OCI-LY1 (cell line): ENCODE results near the gene DMRTB1.

ENCODE experiments used
- H2AFZ ChIP-seq: fragments of 200-600 bp; sonication (generic), shearing (Covaris generic); 2 replicates; pipeline ENCODE4 v1.6.0; 2014; ENCODE audit warnings: antibody characterized with exemption, mild to moderate bottlenecking, low read length
- H3F3A ChIP-seq: fragments of 200-600 bp; sonication (generic), shearing (Covaris generic); 2 replicates; pipeline ENCODE4 v1.6.0; 2014; ENCODE audit warnings: mild to moderate bottlenecking, antibody characterized with exemption, low read length, moderate library complexity; ENCODE audit not compliant: insufficient read depth
- H3K27ac ChIP-seq: fragments of 200-600 bp; sonication (generic); 2 replicates; pipeline ENCODE4 v1.5.1; 2014; ENCODE audit warnings: low read length, mixed run types, mild to moderate bottlenecking, low read depth; ENCODE audit not compliant: poor library complexity, severe bottlenecking
- H3K27me3 ChIP-seq: fragments of 200-600 bp; sonication (generic); 2 replicates; pipeline ENCODE4 v1.6.0; 2014; ENCODE audit warnings: antibody characterized with exemption, mild to moderate bottlenecking, low read length, moderate library complexity; ENCODE audit not compliant: insufficient read depth
- H3K36me3 ChIP-seq: fragments of 200-600 bp; sonication (generic); 2 replicates; pipeline ENCODE4 v1.6.1; 2014; ENCODE audit warnings: mild to moderate bottlenecking, antibody characterized with exemption, low read length, moderate library complexity, mixed read lengths; ENCODE audit not compliant: insufficient read depth
- H3K4me1 ChIP-seq: fragments of 200-600 bp; sonication (generic); 2 replicates; pipeline ENCODE4 v1.5.1; 2014; ENCODE audit warnings: mild to moderate bottlenecking, low read length, moderate library complexity; ENCODE audit not compliant: insufficient read depth, severe bottlenecking
- H3K4me2 ChIP-seq: fragments of 200-600 bp; sonication (generic), shearing (Covaris generic); 2 replicates; pipeline ENCODE4 v1.6.1; 2014; ENCODE audit warnings: low read length
- H3K4me3 ChIP-seq: fragments of 200-600 bp; sonication (generic); 2 replicates; pipeline ENCODE4 v1.5.1; 2014; ENCODE audit warnings: low read length, low read depth, mild to moderate bottlenecking, mixed read lengths; ENCODE audit not compliant: poor library complexity, severe bottlenecking
- H3K79me2 ChIP-seq: fragments of 200-600 bp; shearing (Covaris generic); 2 replicates; pipeline ENCODE4 v1.6.1; 2016; ENCODE audit warnings: mixed run types, low read length, mixed read lengths; ENCODE audit not compliant: insufficient read depth
- H3K9ac ChIP-seq: fragments of 200-600 bp; sonication (generic), shearing (Covaris generic); 2 replicates; pipeline ENCODE4 v1.6.1; 2014; ENCODE audit warnings: mild to moderate bottlenecking, low read length, mixed read lengths
- H3K9me2 ChIP-seq: fragments of 200-600 bp; sonication (generic), shearing (Covaris generic); 2 replicates; pipeline ENCODE4 v1.6.1; 2014; ENCODE audit warnings: low read depth, mild to moderate bottlenecking, low read length, mixed read lengths
- H3K9me3 ChIP-seq: fragments of 200-600 bp; shearing (Covaris generic); 2 replicates; pipeline ENCODE4 v1.6.1; 2014; ENCODE audit warnings: low read length, mixed read lengths
- H4K20me1 ChIP-seq: fragments of 200-600 bp; sonication (generic), shearing (Covaris generic); 2 replicates; pipeline ENCODE4 v1.6.0; 2016; ENCODE audit warnings: mild to moderate bottlenecking, low read length; ENCODE audit not compliant: insufficient read depth
- EZH2 ChIP-seq: fragments of 200-600 bp; sonication (generic), shearing (Covaris generic); IDR thresholded peaks from 2 replicates; pipeline ENCODE4 v1.8.0; 2017; ENCODE audit warnings: borderline replicate concordance, mixed run types, mild to moderate bottlenecking, antibody characterized with exemption, low read length, moderate library complexity, mixed read lengths
- TF ChIP-seq, protein P1 (sequence below): fragments of 200-600 bp; sonication (generic), shearing (Covaris generic); IDR thresholded peaks from 2 replicates; pipeline ENCODE4 v1.5.1; 2017; ENCODE audit warnings: mild to moderate bottlenecking, antibody characterized with exemption, low read length, moderate library complexity, mixed read lengths

Gene DMRTB1

GRCh38 chr1:53442299-53442698 is 16.9 kb upstream of the DMRTB1 start:
- Histone ChIP-seq H3F3A (no peaks in the 10 kb centered on the region), H2AFZ (no peak overlapping the region), H3K36me3 (no peaks in the 10 kb centered on the region), H3K9ac (no peak overlapping the region), H3K4me2 (no peak overlapping the region), H4K20me1 (no peaks in the 10 kb centered on the region), H3K27ac (no peak overlapping the region), H3K27me3 (no peaks in the 10 kb centered on the region), H3K4me1 (no peaks in the 10 kb centered on the region), H3K79me2 (no peaks in the 10 kb centered on the region), H3K4me3 (no peak overlapping the region), H3K9me2 (no peaks in the 10 kb centered on the region), H3K9me3 (no peaks in the 10 kb centered on the region)
- TF ChIP-seq, protein P1, sequence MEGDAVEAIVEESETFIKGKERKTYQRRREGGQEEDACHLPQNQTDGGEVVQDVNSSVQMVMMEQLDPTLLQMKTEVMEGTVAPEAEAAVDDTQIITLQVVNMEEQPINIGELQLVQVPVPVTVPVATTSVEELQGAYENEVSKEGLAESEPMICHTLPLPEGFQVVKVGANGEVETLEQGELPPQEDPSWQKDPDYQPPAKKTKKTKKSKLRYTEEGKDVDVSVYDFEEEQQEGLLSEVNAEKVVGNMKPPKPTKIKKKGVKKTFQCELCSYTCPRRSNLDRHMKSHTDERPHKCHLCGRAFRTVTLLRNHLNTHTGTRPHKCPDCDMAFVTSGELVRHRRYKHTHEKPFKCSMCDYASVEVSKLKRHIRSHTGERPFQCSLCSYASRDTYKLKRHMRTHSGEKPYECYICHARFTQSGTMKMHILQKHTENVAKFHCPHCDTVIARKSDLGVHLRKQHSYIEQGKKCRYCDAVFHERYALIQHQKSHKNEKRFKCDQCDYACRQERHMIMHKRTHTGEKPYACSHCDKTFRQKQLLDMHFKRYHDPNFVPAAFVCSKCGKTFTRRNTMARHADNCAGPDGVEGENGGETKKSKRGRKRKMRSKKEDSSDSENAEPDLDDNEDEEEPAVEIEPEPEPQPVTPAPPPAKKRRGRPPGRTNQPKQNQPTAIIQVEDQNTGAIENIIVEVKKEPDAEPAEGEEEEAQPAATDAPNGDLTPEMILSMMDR, result no peak
- no peak for TF ChIP-seq EZH2

DNA sequence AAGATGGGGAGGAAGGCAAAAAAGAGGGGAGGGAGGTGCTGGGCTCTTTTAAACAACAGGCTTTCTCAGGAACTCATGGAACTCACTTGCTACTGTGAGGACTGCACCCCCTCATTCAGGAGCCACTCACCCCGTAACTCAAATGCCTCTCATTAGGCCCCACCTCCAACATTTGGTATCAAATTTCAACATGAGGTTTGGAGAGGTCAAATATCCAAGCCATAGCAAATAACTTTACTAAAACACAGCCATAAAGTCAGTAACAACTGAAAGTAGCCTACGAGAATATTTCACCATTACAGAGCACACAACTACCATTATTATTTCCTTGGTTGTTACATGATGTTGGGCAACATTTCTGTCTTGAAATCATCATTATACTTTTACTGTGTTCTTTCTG is 13.1 kb upstream of the DMRTB1 start:
- Histone ChIP-seq H3K79me2 (no peaks in the 10 kb centered on the region), H3K27ac (no peak overlapping the region), H3F3A (no peaks in the 10 kb centered on the region), H4K20me1 (no peaks in the 10 kb centered on the region), H3K4me1 (no peaks in the 10 kb centered on the region), H3K27me3 (no peaks in the 10 kb centered on the region), H3K36me3 (no peaks in the 10 kb centered on the region), H3K9me3 (no peaks in the 10 kb centered on the region), H3K4me3 (no peak overlapping the region), H3K9ac (no peak overlapping the region), H3K9me2 (no peaks in the 10 kb centered on the region), H2AFZ (no peak overlapping the region), H3K4me2 (no peak overlapping the region)
- TF ChIP-seq, protein P1, result no peak
- no peak for TF ChIP-seq EZH2

- Histone ChIP-seq H4K20me1 (no peaks in the 10 kb centered on the region), H3K9me3 (no peaks in the 10 kb centered on the region), H3K4me2 (no peak overlapping the region), H3F3A (no peaks in the 10 kb centered on the region), H3K4me3 (no peak overlapping the region), H3K79me2 (no peaks in the 10 kb centered on the region), H3K4me1 (no peaks in the 10 kb centered on the region), H3K36me3 (no peaks in the 10 kb centered on the region), H2AFZ (no peak overlapping the region), H3K9me2 (no peaks in the 10 kb centered on the region), H3K27ac (no peak overlapping the region), H3K27me3 (no peaks in the 10 kb centered on the region), H3K9ac (no peak overlapping the region)
- TF ChIP-seq, protein P1, result no peak
- no peak for TF ChIP-seq EZH2
These were observed 11.8 kb upstream of the DMRTB1 start for GRCh38 chr1:53447413-53447812.
